Fibroblast of skin of right quadriceps (primary cell): ENCODE results near the gene CACNA1D.

Source experiments
- DNase-seq: peaks from one replicate; pipeline ENCODE4 v3.0.0-alpha.2; 2013

The CACNA1D gene

GRCh38 chr3:53764026-53764775, 269.8 kb downstream of the CACNA1D start:
- DNase-seq, result no peak

DNA sequence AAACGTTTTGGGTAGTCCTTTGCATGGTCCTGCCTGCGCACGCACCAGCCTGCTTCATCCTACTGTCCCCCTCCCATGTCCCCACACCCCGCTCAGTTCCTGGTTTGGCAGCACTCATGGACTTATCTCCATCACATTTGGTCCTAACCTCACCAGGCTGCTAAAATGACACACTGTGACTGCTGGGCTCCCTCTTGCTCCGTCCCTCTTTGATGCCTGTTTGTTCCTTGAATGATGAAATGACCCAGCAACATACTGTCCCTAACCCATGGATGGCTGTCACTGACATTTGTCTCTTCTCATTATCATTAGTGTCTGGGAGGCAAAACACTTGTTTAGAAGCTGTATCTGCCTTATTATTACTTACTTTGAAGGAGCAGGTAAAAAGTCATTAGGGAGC, 271.3 kb downstream of the CACNA1D start:
- no peak for DNase-seq

DNA sequence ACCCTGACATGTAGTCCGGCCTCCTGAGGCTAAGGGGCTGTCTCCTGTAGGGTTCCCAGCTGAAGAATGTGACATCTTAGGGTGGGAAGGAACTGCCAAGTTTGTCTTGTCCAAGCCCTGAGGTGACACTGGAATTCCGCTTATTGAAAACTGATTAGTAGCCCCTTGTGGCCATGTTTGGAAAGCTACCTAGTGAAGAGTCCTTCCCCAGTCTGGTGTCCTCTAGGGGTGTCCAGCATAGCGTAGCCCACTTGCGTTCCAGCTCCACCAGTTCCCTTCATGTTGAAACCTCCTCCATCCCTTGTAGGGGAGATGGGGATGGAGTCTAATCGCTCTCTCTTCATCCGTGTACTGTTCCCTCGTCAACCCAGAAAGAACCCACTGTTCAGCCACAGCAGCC, 272.3 kb downstream of the CACNA1D start:
- no peak for DNase-seq

GRCh38 chr3:53768478-53769459, 274.4 kb downstream of the CACNA1D start:
- no peak for DNase-seq

DNA sequence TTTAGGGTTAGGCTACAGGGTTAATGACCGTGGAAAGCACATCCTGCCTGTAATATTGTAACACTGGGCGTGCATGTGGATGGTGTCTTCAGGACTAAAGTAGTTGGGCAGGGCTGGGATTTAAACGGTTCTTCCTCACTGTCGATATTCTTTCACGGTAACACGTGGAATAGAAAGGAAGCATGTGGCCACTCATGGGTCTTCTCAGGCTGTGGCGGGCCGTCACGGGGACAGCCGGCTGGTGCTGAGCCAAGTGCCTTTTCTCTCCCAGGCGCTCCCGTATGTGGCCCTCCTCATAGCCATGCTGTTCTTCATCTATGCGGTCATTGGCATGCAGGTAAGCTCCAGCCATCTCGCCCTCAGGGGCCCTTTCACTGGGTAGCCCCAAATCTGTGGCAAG, 278.2 kb downstream of the CACNA1D start:
- no peak for DNase-seq

DNA sequence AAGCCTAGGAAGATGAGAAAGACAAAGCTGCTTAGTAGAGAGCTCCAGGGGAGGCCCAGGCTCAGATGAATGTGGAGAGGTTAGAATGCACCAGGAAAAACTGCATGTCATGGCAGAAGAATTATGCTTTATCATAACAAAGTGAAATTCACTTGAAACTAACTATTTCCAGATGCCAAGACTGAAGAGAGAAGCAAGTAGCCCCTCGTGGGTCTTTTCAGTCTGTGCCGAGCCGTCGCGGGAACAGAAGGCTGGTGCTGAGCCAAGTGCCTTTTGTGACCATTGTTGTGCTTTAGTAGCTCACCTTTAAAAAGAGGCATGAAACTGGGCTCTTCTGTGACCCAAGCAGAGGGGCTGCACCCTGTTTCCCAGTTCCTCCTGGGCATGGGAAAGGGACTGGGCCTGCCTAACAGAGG, 278.6 kb downstream of the CACNA1D start:
- peak; percentile 66 for DNase-seq

DNA sequence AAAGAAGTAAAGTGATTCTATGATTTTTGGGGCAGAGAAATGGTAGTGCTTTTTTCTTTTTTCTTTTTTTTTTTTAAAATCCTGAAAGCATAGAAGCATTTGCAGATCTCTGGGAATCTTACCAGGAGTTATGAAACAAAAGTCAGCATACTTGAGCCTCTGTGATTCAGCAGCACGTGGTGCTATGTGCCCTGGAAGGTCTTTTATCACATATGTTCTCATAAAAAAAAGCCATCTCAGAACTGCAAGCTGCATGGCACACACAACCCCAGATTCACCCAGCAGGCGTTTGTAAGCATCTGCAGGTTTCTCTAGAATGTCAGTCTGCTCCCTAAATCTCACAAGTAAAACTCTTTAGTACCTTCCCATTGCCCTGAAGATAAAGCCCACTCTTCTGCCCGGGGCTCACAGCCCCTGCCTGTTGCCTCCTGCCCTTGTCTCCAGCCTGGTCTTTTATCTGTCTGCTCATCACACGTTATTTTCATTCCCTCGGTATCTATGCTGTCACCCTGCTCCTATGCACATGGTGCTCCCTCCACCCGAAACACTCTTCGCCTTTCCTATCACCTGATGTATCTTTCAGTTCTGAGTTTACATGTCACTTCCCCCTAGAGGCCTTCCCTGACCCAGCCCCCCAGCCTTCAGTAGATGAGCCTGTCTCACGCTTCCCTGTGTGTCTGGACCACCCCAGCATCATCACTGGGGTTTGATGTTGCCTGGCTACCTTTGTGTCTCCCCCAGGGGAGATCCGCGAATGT, 279.4 kb downstream of the CACNA1D start:
- peak; percentile 83 for DNase-seq

DNA sequence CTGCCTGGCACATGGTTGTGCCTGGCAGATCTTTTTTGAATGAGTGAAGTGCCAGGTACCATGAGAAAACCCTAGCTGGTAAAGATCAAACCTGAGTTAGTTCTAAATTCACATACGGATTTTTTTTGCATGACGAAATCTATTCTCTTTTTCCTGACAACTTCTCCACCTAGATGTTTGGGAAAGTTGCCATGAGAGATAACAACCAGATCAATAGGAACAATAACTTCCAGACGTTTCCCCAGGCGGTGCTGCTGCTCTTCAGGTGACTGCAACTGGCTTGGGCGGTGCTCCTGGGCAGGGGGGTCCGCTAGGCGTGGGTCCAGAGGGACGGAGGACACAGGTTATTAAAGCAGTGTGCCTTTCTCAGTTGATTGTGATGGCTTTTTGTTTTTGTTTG, 280.0 kb downstream of the CACNA1D start:
- no peak for DNase-seq

DNA sequence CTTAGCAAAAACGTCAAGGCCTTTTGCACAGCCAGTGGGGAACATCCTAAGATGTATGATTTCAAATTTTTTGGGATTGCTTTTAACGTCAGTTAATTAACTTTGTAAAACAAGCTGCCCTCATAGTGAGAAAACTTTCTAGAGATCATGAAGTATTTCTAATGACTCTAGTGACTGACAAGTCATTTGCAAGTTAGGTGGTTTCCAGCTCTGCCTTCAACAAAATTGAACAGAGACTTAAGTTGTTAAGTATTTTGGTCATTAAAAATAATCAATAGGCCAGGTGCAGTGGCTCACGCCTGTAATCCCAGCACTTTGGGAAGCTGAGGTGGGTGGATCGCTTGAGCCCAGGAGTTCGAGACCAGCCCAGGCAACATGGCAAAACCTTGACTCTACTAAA, 280.6 kb downstream of the CACNA1D start:
- DNase-seq, result no peak

DNA sequence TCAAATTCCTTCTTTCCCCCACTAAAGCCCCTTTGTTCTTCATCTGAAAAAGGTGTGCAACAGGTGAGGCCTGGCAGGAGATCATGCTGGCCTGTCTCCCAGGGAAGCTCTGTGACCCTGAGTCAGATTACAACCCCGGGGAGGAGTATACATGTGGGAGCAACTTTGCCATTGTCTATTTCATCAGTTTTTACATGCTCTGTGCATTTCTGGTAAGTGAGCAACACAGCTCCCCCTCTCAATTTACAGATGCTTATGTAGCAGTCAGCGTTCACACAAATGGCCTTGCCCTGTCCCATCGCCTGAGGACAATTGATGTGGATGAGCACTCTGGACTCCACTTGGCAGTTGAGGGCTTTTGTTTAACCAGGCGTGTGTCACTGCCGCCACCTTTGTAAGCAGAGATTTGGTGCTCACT, 281.4 kb downstream of the CACNA1D start:
- peak; percentile 27 for DNase-seq

DNA sequence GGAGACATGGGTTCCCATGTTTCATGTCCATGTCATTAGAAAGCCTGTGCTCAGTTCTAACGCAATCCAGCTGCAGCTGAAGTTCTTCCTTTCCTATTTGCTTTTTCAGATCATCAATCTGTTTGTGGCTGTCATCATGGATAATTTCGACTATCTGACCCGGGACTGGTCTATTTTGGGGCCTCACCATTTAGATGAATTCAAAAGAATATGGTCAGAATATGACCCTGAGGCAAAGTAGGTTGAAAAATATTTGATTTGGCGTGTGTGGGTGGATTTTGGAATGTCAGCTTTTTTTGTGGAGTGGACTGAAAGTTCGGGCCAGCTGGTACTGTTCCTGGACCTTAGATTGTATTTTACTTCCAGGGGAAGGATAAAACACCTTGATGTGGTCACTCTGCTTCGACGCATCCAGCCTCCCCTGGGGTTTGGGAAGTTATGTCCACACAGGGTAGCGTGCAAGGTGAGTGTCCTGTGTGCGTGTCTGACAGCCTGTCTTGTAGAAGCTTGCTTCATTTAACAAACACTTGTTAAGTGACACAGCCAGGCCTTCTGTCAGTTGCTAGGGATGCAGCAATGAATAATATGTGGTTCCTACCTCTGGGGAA, 282.2 kb downstream of the CACNA1D start:
- DNase-seq, result peak; percentile 58

DNA sequence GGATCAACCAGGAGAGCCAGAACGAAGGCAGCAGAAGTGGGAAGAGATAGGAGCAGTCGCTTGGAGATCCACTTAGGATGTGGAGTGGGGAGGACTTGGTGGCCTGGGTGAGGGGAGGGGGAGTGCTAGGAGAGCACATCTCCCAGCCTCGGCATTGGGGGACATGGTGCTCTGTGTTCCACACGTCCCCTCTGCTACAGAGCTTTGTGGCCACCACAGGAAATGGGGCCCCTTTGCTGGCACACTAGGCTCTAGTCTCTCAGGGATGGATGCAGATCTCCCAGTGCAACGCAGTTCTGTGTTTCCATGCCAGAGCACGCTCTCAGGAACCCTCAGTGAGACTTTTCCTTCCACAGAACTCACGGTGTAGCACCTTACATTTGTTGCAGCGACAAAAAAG, 283.1 kb downstream of the CACNA1D start:
- DNase-seq, result no peak

DNA sequence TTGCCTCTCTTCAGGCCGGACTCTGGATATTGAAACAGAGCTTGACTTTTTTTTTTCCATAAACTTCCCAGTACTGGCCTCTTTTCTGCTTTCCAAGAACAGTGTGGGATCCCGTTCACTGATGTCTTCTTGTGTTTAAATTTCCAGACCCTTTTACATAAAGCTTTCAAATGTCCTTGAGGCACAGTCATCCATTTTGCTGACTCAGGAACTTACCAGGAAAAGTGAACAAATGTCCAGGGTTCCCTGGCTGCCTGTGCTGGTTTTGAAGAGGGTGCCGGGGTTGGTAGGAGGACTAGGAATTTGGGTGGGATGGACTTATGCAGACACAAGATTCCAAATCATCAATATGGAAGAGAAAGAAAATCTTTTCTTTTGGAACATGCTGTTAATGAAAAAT, 283.7 kb downstream of the CACNA1D start:
- DNase-seq, result no peak

DNA sequence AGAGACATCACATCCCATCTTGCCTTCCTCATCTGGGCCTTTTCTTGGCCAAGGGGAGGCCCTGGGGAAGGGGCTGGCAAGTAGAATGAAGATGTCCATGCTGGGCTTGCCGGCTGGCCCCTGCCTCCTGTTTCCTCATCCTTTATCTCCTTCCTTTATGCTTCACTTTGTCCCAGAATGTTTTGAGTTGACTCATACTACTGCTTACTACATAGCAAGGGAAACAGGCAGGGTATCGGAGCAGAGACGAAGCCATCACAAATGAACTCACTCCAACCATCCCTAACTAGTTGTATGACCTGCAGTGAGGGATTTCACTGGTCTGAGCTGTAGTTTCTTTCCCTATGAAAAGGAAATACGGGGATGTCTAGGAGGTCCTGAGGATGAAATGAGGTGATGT, 285.8 kb downstream of the CACNA1D start:
- DNase-seq, result no peak

DNA sequence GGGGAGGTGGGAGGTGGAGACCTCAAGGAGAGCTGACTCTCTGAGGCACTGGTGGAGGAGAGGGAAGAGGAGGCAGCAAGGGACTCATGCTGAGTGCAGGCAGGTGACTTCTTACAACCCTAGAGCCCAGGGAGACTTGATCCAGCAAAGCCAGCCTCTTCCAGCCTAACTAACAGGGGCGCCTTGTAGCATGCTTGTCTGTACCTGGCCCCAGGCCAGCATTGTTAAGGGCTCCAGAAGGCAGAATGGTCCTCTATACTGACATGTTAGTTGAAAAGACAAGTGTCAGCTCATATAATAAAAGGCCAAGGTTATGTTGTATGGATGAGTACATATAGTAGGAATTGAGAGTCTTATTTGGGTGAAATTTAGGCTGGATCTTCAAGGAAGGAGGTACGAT, 286.4 kb downstream of the CACNA1D start:
- DNase-seq, result no peak

GRCh38 chr3:53787016-53787415, 292.6 kb downstream of the CACNA1D start:
- DNase-seq, result no peak

DNA sequence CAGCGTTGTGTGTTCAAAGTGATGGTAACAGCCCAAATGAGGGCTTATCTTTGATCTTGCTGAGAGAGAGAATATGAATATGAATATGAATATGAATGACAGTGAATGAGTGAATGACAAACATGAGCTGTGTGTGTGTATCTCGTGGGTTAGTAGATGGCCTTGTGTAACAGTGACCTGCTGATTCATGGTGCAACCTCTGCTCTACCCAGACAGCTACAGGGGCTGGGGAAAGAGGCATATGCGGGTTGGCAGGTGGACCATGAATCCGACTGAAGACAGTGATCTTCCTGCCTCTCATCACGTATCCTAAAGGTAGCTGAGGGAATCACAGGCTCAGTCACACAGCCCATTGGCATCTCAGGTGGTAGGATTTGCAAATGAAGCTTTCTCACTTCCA, 293.6 kb downstream of the CACNA1D start:
- DNase-seq, result no peak

DNA sequence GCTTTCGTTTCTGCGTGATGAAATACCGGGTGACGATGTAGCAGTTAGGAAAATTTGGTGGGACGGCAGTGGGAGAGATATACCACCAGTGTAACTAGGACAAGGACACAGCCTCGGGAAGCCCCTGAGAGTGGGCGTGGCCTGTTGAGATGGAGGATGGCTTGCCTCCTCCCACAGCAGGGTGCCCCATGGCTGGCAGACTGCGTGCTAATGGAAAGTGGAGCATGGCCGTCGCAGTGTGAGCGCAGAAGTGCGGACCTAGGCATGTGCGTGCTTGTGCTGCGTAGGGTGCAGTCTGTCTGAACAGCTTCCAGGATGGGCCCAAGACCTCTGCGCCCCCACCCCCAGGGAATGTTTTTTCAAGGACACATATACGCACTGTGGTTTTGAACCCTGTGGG, 295.0 kb downstream of the CACNA1D start:
- no peak for DNase-seq

DNA sequence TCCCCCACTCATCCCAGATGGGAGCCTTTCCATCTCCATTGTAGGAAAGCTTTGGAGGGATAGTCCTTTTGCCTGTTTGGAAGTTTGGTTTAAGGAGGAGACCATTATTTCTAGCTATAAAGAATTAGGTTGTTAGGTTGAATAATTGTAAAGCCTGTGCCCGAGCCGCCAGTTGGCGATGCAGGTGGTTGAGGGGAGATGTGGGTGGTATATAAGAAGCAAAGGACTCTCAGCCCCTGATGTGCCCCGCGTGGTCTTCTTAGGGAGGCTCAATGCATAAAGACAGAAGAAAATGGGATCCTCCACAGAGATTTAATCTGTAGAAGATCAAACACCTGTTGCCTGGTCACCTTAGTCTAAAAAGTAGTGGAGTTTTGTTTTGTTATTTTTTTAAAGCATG, 296.1 kb downstream of the CACNA1D start:
- DNase-seq, result no peak

- no peak for DNase-seq
These were observed 296.9 kb downstream of the CACNA1D start for GRCh38 chr3:53791317-53791716.

DNA sequence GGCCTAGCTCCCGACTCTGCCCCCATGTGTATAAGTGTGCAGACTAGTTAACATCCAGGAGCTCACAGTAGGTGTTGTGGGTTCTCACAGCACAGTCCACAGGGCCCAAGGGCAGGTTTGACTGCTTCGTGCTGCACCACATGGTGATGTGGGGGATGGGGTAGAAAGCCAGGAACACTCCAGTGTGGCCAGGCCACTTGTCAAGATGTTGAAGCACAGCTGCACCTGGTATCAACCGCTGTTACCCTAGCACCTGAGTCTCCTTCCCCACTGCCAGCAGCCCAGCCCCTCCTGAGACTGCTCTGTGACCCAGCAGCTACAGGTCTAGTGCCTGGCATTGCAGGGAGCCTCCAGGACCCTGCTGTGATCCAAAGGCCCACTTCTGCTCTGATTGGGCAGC, 298.5 kb downstream of the CACNA1D start:
- no peak for DNase-seq

DNA sequence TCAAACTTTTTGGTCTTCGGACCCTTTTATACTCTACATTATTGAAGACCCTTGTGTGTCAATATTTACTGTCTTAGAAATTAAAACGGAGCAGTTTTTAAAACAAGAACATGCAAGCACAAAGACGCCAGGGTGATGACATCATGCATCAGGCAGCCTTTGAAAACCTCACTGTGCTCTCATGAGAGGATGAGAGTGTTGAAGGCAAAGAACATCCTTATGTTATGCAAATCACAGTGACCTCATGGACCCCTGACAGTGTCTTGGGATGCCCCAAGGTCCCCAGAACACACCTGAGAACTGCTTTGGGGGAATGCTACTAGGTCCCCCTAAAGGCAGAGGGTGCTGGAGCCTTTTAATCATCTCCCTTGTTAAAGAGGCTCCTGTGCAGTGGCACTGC, 300.2 kb downstream of the CACNA1D start:
- DNase-seq, result peak; percentile 50

- no peak for DNase-seq
These were observed 300.8 kb downstream of the CACNA1D start for GRCh38 chr3:53795176-53795575.
